ENCODE results near the gene ELP2.
"Not testable (repeated sequence)": the region's sequence is repeated elsewhere in the genome, so short reads cannot be mapped to it uniquely, and the experiment has no call there.

The ELP2 gene

GRCh38 chr18:36157441-36157840 lies 27.7 kb downstream of the ELP2 start:
- Histone ChIP-seq H4K20me1 (peaks cover 0 to 29% (median 5%) of the 10 kb centered on the region in 11 experiments; a peak in 7 of 22 replicates), H3K4me3 (no peak overlapping the region), H3K4me2 (no peak overlapping the region), H3K36me3 (peaks cover 92 to 100% (median 100%) of the 10 kb centered on the region in 11 experiments), H3K9ac (no peak overlapping the region), H3K27me3 (no peaks in the 10 kb centered on the region), H3K27ac (no peak overlapping the region), H3K4me1 (peaks cover 0 to 6% (median 0%) of the 10 kb centered on the region in 10 experiments; a peak in 1 of 20 replicates), H3K9me3 (replicated peaks in 1 of 11) (no peaks in the 10 kb centered on the region)
- no peak for TF ChIP-seq Cebpa-rat (IDR thresholded peaks at IDR 0.05)

GRCh38 chr18:36158266-36158867 lies 28.7 kb downstream of the ELP2 start:
- TF ChIP-seq Cebpa-rat (IDR thresholded peaks at IDR 0.05) = no peak
- H3K4me2 ChIP-seq = no peak overlapping the region
- peaks cover 0 to 33% (median 5%) of the 10 kb centered on the region in 11 experiments; a peak in 7 of 22 replicates for H4K20me1 ChIP-seq
- no peak overlapping the region for H3K27ac ChIP-seq
- no peak overlapping the region for H3K4me3 ChIP-seq
- H3K27me3 ChIP-seq = no peaks in the 10 kb centered on the region
- H3K9ac ChIP-seq = no peak overlapping the region
- H3K36me3 ChIP-seq = peaks cover 92 to 100% (median 100%) of the 10 kb centered on the region in 11 experiments
- H3K4me1 ChIP-seq = peaks cover 0 to 6% (median 0%) of the 10 kb centered on the region in 10 experiments; a peak in 1 of 20 replicates
- H3K9me3 ChIP-seq (replicated peaks in 1 of 11) = no peaks in the 10 kb centered on the region

- Histone ChIP-seq H3K9me3 (replicated peaks in 1 of 11) (no peaks in the 10 kb centered on the region), H4K20me1 (peaks cover 0 to 33% (median 5%) of the 10 kb centered on the region in 11 experiments; a peak in 7 of 22 replicates), H3K4me1 (peaks cover 0 to 6% (median 0%) of the 10 kb centered on the region in 10 experiments; a peak in 1 of 20 replicates), H3K4me3 (no peak overlapping the region), H3K4me2 (no peak overlapping the region), H3K27me3 (no peaks in the 10 kb centered on the region), H3K36me3 (peaks cover 92 to 100% (median 100%) of the 10 kb centered on the region in 11 experiments), H3K27ac (no peak overlapping the region), H3K9ac (no peak overlapping the region)
- TF ChIP-seq Cebpa-rat (IDR thresholded peaks at IDR 0.05) = no peak
Measured at GRCh38 chr18:36160959-36161371, 31.3 kb downstream of the ELP2 start.

- H4K20me1 ChIP-seq = peaks cover 0 to 28% (median 2%) of the 10 kb centered on the region in 11 experiments; a peak in 5 of 22 replicates
- H3K27ac ChIP-seq = no peak overlapping the region
- H3K4me1 ChIP-seq = peaks cover 0 to 6% (median 0%) of the 10 kb centered on the region in 10 experiments; a peak in 1 of 20 replicates
- TF ChIP-seq Cebpa-rat (IDR thresholded peaks at IDR 0.05) = no peak
- no peak overlapping the region for H3K4me3 ChIP-seq
- no peak overlapping the region for H3K9ac ChIP-seq
- peaks cover 0 to 6% (median 0%) of the 10 kb centered on the region in 11 experiments; a peak in 6 of 22 replicates for H3K9me3 ChIP-seq (replicated peaks in 1 of 11)
- H3K27me3 ChIP-seq = no peaks in the 10 kb centered on the region
- H3K36me3 ChIP-seq = peaks cover 93 to 100% (median 100%) of the 10 kb centered on the region in 11 experiments
- no peak overlapping the region for H3K4me2 ChIP-seq
Measured at GRCh38 chr18:36162981-36163380, 33.3 kb downstream of the ELP2 start.

- H3K36me3 ChIP-seq = peaks cover 97 to 100% (median 100%) of the 10 kb centered on the region in 11 experiments
Measured at GRCh38 chr18:36167692-36168218, 38.1 kb downstream of the ELP2 start.

GRCh38 chr18:36168296-36168695 lies 38.6 kb downstream of the ELP2 start:
- H3K27me3 ChIP-seq; H3K9ac ChIP-seq; H3K9me3 ChIP-seq (replicated peaks in 1 of 11); H3K4me3 ChIP-seq; H3K27ac ChIP-seq; H3K4me2 ChIP-seq; H3K4me1 ChIP-seq: not testable (repeated sequence)
- Histone ChIP-seq H4K20me1 (peaks cover 0 to 13% (median 1%) of the 10 kb centered on the region in 11 experiments; a peak in 4 of 22 replicates), H3K36me3 (peaks cover 97 to 100% (median 100%) of the 10 kb centered on the region in 11 experiments)

More at GRCh38 chr18:36167692-36168218, 38.1 kb downstream of the ELP2 start:
- Histone ChIP-seq H3K9ac (no peak overlapping the region), H3K27ac (no peak overlapping the region), H3K4me3 (no peak overlapping the region), H4K20me1 (peaks cover 0 to 15% (median 0%) of the 10 kb centered on the region in 11 experiments; a peak in 5 of 22 replicates), H3K9me3 (replicated peaks in 1 of 11) (peaks cover 0 to 6% (median 0%) of the 10 kb centered on the region in 11 experiments; a peak in 6 of 22 replicates), H3K4me2 (no peak overlapping the region), H3K27me3 (no peaks in the 10 kb centered on the region), H3K4me1 (no peaks in the 10 kb centered on the region)
- TF ChIP-seq Cebpa-rat (IDR thresholded peaks at IDR 0.05) = no peak

GRCh38 chr18:36169938-36170337 lies 40.2 kb downstream of the ELP2 start:
- Histone ChIP-seq H3K4me1 (no peaks in the 10 kb centered on the region), H3K27me3 (no peaks in the 10 kb centered on the region), H4K20me1 (peaks cover 0 to 18% (median 0%) of the 10 kb centered on the region in 11 experiments; a peak in 4 of 22 replicates), H3K9me3 (replicated peaks in 1 of 11) (peaks cover 0 to 6% (median 0%) of the 10 kb centered on the region in 11 experiments; a peak in 6 of 22 replicates), H3K36me3 (peaks cover 95 to 100% (median 99%) of the 10 kb centered on the region in 11 experiments), H3K9ac (no peak overlapping the region), H3K4me3 (no peak overlapping the region), H3K4me2 (no peak overlapping the region), H3K27ac (no peak overlapping the region)
- no peak for TF ChIP-seq Cebpa-rat (IDR thresholded peaks at IDR 0.05)

- no peak for TF ChIP-seq Cebpa-rat (IDR thresholded peaks at IDR 0.05)
- Histone ChIP-seq H3K9me3 (replicated peaks in 1 of 11) (no peaks in the 10 kb centered on the region), H3K4me1 (peaks cover 0 to 17% (median 4%) of the 10 kb centered on the region in 10 experiments; a peak in 9 of 20 replicates), H3K36me3 (peaks cover 67 to 81% (median 78%) of the 10 kb centered on the region in 11 experiments), H3K4me2 (no peak overlapping the region), H3K27ac (no peak overlapping the region), H4K20me1 (peaks cover 0 to 21% (median 6%) of the 10 kb centered on the region in 11 experiments; a peak in 6 of 22 replicates), H3K9ac (no peak overlapping the region), H3K27me3 (no peaks in the 10 kb centered on the region), H3K4me3 (no peak overlapping the region)
Measured at GRCh38 chr18:36175481-36175880, 45.8 kb downstream of the ELP2 start.

GRCh38 chr18:36176177-36176584 lies 46.5 kb downstream of the ELP2 start:
- H3K36me3 ChIP-seq = peaks cover 60 to 74% (median 71%) of the 10 kb centered on the region in 11 experiments

More at GRCh38 chr18:36176177-36176584, 46.5 kb downstream of the ELP2 start:
- TF ChIP-seq Cebpa-rat (IDR thresholded peaks at IDR 0.05) = no peak
- no peaks in the 10 kb centered on the region for H3K9me3 ChIP-seq (replicated peaks in 1 of 11)
- H3K4me3 ChIP-seq = no peak overlapping the region
- H3K4me1 ChIP-seq = peaks cover 0 to 17% (median 4%) of the 10 kb centered on the region in 10 experiments; a peak in 9 of 20 replicates
- no peak overlapping the region for H3K4me2 ChIP-seq
- H3K9ac ChIP-seq = no peak overlapping the region
- H4K20me1 ChIP-seq = peaks cover 0 to 21% (median 6%) of the 10 kb centered on the region in 11 experiments; a peak in 6 of 22 replicates
- H3K27ac ChIP-seq = no peak overlapping the region
- H3K27me3 ChIP-seq = no peaks in the 10 kb centered on the region

All from BLaER1 treated with 17β-estradiol and CSF1 and Interleukin-3, amounts not matched to agents 10 nM and 100 nM (cell line).